Tibial nerve (tissue), 4 donors: ENCODE results near the gene TECPR2. TPM values are rescaled to one million over a fixed set of nuclear protein-coding genes. Genes with fewer than 3 reads are reported as not detected.

Experiments
- DNase-seq, 2 donors: peaks; one replicate each; pipeline ENCODE4 v3.0.0-alpha.2; 2019; ENCODE audit warnings: low spot score in 2 of 2
- H3K27ac ChIP-seq, 4 donors: fragments of 200-600 bp; sonication (generic) in 3 of 4; one replicate each; pipeline ENCODE4 v1.5.1; 2017 to 2019; ENCODE audit warnings: mild to moderate bottlenecking in 1 of 4
- H3K27me3 ChIP-seq, 2 donors: fragments of 200-600 bp; sonication (generic) in 1 of 2; one replicate each; pipeline versions ENCODE4 v1.5.1 to v1.6.0; 2017 to 2019
- H3K36me3 ChIP-seq, 3 donors: fragments of 200-600 bp; sonication (generic); one replicate each; pipeline ENCODE4 v1.5.1; 2018 to 2019
- H3K4me1 ChIP-seq, 4 donors: fragments of 200-600 bp; sonication (generic) in 3 of 4; one replicate each; pipeline ENCODE4 v1.5.1; 2017 to 2019
- H3K4me3 ChIP-seq, 4 donors: fragments of 200-600 bp; sonication (generic) in 3 of 4; one replicate each; pipeline ENCODE4 v1.5.1; 2017 to 2019; ENCODE audit warnings: mild to moderate bottlenecking in 1 of 4, moderate library complexity in 1 of 4
- H3K9me3 ChIP-seq, 4 donors: fragments of 200-600 bp; sonication (generic) in 3 of 4; one replicate each; pipeline ENCODE4 v1.5.1; 2017 to 2019
- EP300 ChIP-seq, 2 donors: sonication (generic); formaldehyde crosslinking; IDR thresholded peaks; one replicate each; pipeline ENCODE4 v1.6.1; 2017; ENCODE audit warnings: antibody characterized with exemption in 2 of 2, mild to moderate bottlenecking in 1 of 2
- POLR2A ChIP-seq, 2 donors: fragments of 450-650 bp; IDR thresholded peaks; one replicate each; pipeline ENCODE4 v1.6.1; 2017; ENCODE audit warnings: antibody characterized with exemption in 2 of 2, mild to moderate bottlenecking in 2 of 2, moderate library complexity in 2 of 2
- WGBS, 2 donors: methylation state at CpG; one replicate each; pipeline ENCODE4 v1.1.5; 2018; 5-methylcytosine and 5-hydroxymethylcytosine counted together
- total RNA-seq, 4 donors: library from RNA; depleted of rRNA; stranded (reverse); fragments of >200 nt; gene quantifications; one replicate each; pipeline ENCODE4 v1.1.0, GENCODE V29; 2016
- TF ChIP-seq, protein P1 (sequence below), 5 experiments: fragments of 200-600 bp in 3 of 5; fragments of 450-650 bp in 2 of 5; sonication (generic) in 3 of 5; IDR thresholded peaks; one replicate each; pipeline ENCODE4 v1.5.1; 2016 to 2019; ENCODE audit warnings: antibody characterized with exemption in 5 of 5, mild to moderate bottlenecking in 3 of 5, moderate library complexity in 2 of 5

The TECPR2 gene
- total RNA-seq, 4 donors from 2014 or later = 21.2 to 77.7 (median 32.8) TPM

DNA sequence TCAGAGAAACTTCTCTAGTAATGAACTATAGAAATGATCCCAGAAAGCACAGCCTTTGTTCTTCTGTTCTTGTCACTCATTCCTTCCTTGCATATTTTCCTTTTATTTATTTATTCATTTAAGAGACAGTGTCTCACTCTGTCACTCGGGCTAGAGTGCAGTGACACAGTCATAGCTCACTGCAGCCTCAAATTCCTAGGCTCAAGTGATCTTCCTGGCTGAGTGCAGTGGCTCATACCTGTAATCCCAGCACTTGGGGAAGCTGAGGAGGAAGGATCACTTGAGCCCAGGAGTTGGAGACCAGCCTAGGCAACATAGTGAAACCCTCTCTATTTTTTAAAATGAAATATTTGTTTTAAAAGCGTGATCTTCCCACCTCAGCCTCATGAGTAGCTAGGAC lies 11.5 kb downstream of the TECPR2 start:
- Histone ChIP-seq H3K4me1 (peaks cover 0 to 21% (median 0%) of the 10 kb centered on the region in 4 donors), H3K9me3 (no peaks in the 10 kb centered on the region), H3K27me3 (no peaks in the 10 kb centered on the region), H3K4me3 (no peak overlapping the region), H3K27ac (no peak overlapping the region), H3K36me3 (peaks cover 0 to 30% (median 4%) of the 10 kb centered on the region in 3 donors)
- 69 to 85% methylated on average over 2 of the region's 2 CpGs for WGBS, 2 donors
- no peak for DNase-seq
- TF ChIP-seq, protein P1, sequence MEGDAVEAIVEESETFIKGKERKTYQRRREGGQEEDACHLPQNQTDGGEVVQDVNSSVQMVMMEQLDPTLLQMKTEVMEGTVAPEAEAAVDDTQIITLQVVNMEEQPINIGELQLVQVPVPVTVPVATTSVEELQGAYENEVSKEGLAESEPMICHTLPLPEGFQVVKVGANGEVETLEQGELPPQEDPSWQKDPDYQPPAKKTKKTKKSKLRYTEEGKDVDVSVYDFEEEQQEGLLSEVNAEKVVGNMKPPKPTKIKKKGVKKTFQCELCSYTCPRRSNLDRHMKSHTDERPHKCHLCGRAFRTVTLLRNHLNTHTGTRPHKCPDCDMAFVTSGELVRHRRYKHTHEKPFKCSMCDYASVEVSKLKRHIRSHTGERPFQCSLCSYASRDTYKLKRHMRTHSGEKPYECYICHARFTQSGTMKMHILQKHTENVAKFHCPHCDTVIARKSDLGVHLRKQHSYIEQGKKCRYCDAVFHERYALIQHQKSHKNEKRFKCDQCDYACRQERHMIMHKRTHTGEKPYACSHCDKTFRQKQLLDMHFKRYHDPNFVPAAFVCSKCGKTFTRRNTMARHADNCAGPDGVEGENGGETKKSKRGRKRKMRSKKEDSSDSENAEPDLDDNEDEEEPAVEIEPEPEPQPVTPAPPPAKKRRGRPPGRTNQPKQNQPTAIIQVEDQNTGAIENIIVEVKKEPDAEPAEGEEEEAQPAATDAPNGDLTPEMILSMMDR (IDR thresholded peaks at IDR 0.05) = no peak
- TF ChIP-seq POLR2A (IDR thresholded peaks at IDR 0.05) (no peak), EP300 (IDR thresholded peaks at IDR 0.05) (no peak)

DNA sequence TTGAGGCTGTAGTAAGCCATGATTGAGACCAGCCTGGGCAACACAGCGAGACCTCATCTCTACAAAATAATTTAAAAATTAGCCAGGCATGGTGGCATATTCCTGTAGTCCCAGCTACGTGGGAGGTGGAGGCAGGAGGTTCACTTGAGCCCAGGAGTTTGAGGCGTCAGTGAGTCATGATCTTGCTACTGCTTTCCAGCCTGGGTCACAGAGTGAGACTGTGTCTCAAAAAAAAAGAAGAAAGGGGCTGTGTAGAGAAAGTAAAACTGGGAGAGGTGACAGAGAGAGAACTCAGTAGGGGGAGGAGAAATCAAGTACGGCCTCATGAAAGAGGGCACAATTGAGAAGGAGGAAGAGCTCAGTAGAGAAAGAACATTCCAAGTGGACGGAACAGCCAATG lies 12.4 kb downstream of the TECPR2 start:
- no peak for DNase-seq
- Histone ChIP-seq H3K9me3 (no peaks in the 10 kb centered on the region), H3K4me1 (peaks cover 0 to 13% (median 0%) of the 10 kb centered on the region in 4 donors), H3K36me3 (peaks cover 0 to 38% (median 4%) of the 10 kb centered on the region in 3 donors), H3K4me3 (no peak overlapping the region), H3K27ac (no peak overlapping the region), H3K27me3 (no peaks in the 10 kb centered on the region)
- WGBS, 2 donors = 89 to 91% methylated on average over 5 of the region's 5 CpGs
- no peak for TF ChIP-seq POLR2A (IDR thresholded peaks at IDR 0.05)
- TF ChIP-seq, protein P1 (IDR thresholded peaks at IDR 0.05) = no peak
- no peak for TF ChIP-seq EP300 (IDR thresholded peaks at IDR 0.05)

DNA sequence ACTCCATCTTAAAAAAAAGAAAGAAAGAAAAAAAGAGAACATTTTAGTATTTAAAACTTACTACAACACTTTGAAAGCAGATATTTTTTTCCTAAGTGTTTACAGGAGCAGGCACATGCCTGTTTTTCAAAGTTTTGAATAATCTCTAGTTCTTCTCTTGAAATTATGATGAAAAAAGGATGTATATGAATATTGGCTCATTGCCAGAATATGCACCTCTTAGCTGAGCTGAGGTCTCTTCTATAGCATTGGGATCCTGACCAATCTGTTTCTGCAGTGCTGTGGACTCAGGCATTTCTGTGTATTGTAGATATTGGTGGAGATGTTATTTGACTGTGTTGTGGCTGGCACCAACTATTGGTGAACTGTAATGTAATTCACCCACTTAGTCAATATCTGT lies 15.0 kb downstream of the TECPR2 start:
- Histone ChIP-seq H3K4me3 (no peak overlapping the region), H3K9me3 (no peaks in the 10 kb centered on the region), H3K4me1 (no peaks in the 10 kb centered on the region), H3K27ac (no peak overlapping the region), H3K27me3 (no peaks in the 10 kb centered on the region), H3K36me3 (peaks cover 0 to 64% (median 4%) of the 10 kb centered on the region in 3 donors)
- DNase-seq = no peak
- no peak for TF ChIP-seq POLR2A (IDR thresholded peaks at IDR 0.05)
- TF ChIP-seq, protein P1 (IDR thresholded peaks at IDR 0.05) = no peak

DNA sequence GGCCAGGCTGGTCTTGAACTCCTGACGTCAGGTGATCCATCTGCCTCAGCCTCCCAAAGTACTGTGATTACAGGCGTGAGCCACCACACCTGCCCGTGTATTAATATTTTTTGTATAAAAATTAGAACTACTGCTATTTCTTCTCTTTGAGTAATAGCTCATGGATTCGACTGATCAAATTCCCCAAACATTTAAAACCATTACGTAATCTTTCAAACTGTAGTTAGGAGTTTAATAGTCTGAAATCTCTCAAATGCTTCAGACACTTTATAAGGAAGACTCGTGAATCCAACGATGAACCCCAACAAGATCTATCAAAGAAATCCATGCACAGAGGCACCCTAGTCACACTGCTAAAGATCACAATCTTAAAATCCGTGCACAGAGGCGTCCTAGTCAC lies 16.1 kb downstream of the TECPR2 start:
- no peak overlapping the region for H3K4me3 ChIP-seq
- peaks cover 0 to 75% (median 4%) of the 10 kb centered on the region in 3 donors for H3K36me3 ChIP-seq
- H3K27ac ChIP-seq = no peak overlapping the region
- H3K27me3 ChIP-seq = no peaks in the 10 kb centered on the region
- TF ChIP-seq, protein P1 (IDR thresholded peaks at IDR 0.05) = no peak
- TF ChIP-seq EP300 (IDR thresholded peaks at IDR 0.05) = no peak
- no peak for TF ChIP-seq POLR2A (IDR thresholded peaks at IDR 0.05)
- no peak for DNase-seq
- WGBS, 2 donors = 95 to 97% methylated on average over 9 of the region's 9 CpGs
- no peaks in the 10 kb centered on the region for H3K4me1 ChIP-seq
- no peaks in the 10 kb centered on the region for H3K9me3 ChIP-seq

DNA sequence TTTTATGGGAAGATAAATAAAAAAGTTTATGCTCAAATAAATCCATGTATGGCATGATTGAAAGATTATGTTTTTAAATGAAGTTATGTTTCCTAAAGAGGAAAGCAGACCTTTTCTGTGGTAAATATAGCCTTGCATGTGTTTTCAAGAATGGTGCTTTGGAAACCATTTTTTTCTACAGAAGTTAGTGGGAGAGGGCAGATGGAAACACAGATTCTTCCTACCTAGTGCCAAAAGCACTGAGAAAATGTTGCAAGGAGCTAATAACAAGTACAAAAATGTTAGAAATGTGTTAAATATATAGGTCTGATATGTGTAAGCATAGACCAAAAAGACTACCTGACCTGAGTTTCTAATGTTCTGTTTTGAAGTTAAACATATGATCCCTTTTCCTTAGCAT lies 24.3 kb downstream of the TECPR2 start:
- no peak overlapping the region for H3K27ac ChIP-seq
- TF ChIP-seq, protein P1 (IDR thresholded peaks at IDR 0.05) = no peak
- no peak for TF ChIP-seq EP300 (IDR thresholded peaks at IDR 0.05)
- no peak for TF ChIP-seq POLR2A (IDR thresholded peaks at IDR 0.05)

More for the DNA sequence above, 24.3 kb downstream of the TECPR2 start:
- H3K27me3 ChIP-seq = no peaks in the 10 kb centered on the region
- H3K36me3 ChIP-seq = peaks cover 0 to 58% (median 0%) of the 10 kb centered on the region in 3 donors
- no peak for DNase-seq
- no peaks in the 10 kb centered on the region for H3K9me3 ChIP-seq
- peaks cover 0 to 22% (median 4%) of the 10 kb centered on the region in 4 donors for H3K4me1 ChIP-seq
- no peak overlapping the region for H3K4me3 ChIP-seq
